Effector memory CD8-positive, alpha-beta T cell (primary cell): Measurements from ENCODE around the gene NTRK1.

Experiments used
- ATAC-seq: fragments of 150-1000 bp; cut with Tn5 transposase; replicated peaks from 2 replicates; pipeline ENCODE4 v1.10.0; 2021; ENCODE audit warnings: mild to moderate bottlenecking, moderate library complexity
- DNase-seq, 3 experiments: peaks; one replicate each; pipeline ENCODE4 v3.0.0; 2021
- H3K27ac Mint-ChIP-seq, 2 donors: one replicate each; pipeline ENCODE4 v1.8.0; 2022; ENCODE audit warnings: mild to moderate bottlenecking in 2 of 2, mixed read lengths in 2 of 2, moderate library complexity in 2 of 2
- H3K27me3 Mint-ChIP-seq, 2 donors: one replicate each; pipeline ENCODE4 v1.8.0; 2022; ENCODE audit warnings: mixed read lengths in 2 of 2
- H3K36me3 Mint-ChIP-seq: one replicate; pipeline ENCODE4 v1.8.0; 2022; ENCODE audit warnings: mild to moderate bottlenecking, moderate library complexity, mixed read lengths; ENCODE audit not compliant: insufficient read depth
- H3K4me1 Mint-ChIP-seq, 2 donors: one replicate each; pipeline ENCODE4 v1.8.0; 2022; ENCODE audit warnings: low read depth in 2 of 2, mixed read lengths in 2 of 2
- H3K4me3 Mint-ChIP-seq, 2 donors: one replicate each; pipeline ENCODE4 v1.8.0; 2022; ENCODE audit warnings: mild to moderate bottlenecking in 2 of 2, mixed read lengths in 2 of 2, moderate library complexity in 2 of 2
- H3K9me3 Mint-ChIP-seq, 2 donors: one replicate each; pipeline ENCODE4 v1.8.0; 2022; ENCODE audit warnings: mixed read lengths in 2 of 2

The NTRK1 gene

DNA sequence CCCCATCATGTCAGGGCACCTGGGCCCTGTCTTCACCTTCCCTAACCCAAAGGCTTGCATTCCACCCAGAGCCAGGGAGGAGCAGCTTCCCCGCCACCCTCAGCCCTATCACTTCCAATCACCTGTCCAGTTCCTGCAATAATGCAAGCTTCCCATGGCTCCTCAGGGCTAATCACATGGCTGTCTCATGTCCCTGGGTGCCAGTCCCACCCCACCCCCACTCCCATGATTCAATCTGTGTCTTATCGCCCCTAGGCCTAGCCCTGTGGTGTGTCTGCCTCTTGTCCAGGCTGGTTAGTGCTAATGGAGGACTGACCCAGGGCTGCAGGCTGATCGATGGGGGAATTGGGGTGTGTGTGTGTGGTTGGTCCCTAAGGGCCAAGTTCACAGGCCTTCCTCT, 21.9 kb downstream of the NTRK1 start:
- H3K27ac Mint-ChIP-seq, result no peak overlapping the region

DNA sequence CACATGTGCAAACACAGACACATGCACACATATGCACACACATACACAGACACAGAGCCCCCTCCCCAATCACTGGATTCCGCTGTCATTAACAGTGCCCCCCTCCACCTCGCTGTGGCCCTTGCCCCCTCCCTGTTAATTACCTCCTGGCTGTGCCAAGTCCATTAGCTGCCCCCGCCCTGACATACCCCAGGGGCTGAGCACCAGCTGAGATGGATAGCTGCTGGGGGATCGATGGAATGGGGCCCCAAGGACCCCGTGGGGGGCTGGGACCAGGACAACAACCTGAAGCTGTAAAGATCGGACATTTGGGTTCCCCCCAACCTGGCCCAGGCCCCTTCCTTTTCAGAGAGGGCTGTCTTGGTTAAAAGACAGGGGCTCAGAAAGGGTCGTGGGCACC, 23.3 kb downstream of the NTRK1 start:
- H3K36me3 Mint-ChIP-seq, result peaks cover 2% of the 10 kb centered on the region
- peaks cover 61 to 88% of the 10 kb centered on the region in 2 donors for H3K27me3 Mint-ChIP-seq
- no peak for ATAC-seq
- H3K9me3 Mint-ChIP-seq, result no peaks in the 10 kb centered on the region
- no peak for DNase-seq
- H3K27ac Mint-ChIP-seq, result no peak overlapping the region
- no peaks in the 10 kb centered on the region for H3K4me1 Mint-ChIP-seq
- no peak overlapping the region for H3K4me3 Mint-ChIP-seq

More for the DNA sequence above, 21.9 kb downstream of the NTRK1 start:
- Mint-ChIP-seq H3K36me3 (peaks cover 2% of the 10 kb centered on the region), H3K9me3 (no peaks in the 10 kb centered on the region), H3K4me3 (no peak overlapping the region), H3K27me3 (peaks cover 58 to 88% of the 10 kb centered on the region in 2 donors), H3K4me1 (no peaks in the 10 kb centered on the region)
- DNase-seq, result no peak
- no peak for ATAC-seq

DNA sequence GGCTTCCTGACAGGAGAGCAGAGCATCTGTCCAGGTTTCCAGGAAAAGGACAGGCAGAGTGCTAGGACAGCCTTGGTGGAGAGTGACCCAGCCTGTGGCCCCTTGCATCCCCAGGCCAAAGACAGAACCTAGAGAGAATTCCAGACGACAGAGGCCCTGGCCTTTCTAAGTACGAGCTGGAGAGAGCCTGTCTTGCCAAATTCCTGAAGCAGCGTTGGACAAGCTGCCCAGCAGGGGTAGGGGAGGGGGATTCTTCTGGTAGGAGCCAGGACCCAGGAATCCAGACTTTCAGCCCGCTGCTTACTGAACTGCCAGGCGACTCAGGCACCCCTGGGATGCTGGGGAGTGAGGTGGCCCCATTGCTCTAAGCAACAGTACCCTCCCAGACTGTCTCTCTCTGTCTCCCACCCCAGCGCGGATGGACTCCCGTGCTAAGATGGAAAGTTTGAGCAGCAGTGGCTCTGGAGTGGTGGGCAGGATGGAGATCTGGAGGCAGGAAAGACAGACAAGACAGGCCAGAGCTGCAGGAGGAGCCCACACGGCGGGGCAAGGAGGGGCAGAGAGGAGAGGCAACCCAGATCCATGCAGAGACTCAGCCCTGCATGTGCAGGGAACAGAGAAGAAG, 24.0 kb downstream of the NTRK1 start:
- DNase-seq (no peak), ATAC-seq (no peak)
- H3K9me3 Mint-ChIP-seq, result no peaks in the 10 kb centered on the region
- no peaks in the 10 kb centered on the region for H3K36me3 Mint-ChIP-seq
- no peak overlapping the region for H3K4me3 Mint-ChIP-seq
- H3K27ac Mint-ChIP-seq, result no peak overlapping the region
- peaks cover 65 to 89% of the 10 kb centered on the region in 2 donors for H3K27me3 Mint-ChIP-seq
- no peaks in the 10 kb centered on the region for H3K4me1 Mint-ChIP-seq

DNA sequence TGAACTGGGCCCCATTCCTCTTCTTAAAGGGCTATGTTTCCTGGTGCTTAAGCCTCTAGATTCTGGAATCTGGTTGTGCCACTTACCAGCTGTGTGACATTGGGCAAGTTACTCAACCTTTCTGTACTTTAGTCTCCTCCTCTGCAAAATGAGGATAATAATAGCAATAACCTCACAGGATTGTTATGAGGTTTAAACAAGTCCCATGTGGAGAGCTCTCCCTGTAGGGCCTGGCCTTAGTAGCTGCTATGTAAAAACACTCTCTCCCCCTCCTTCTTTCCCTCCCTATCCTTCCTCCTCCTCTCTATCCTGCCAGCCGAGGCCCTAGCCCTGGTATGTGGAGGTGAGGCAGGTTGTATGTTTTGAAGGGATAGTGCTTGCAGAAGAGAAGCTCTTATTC, 24.6 kb downstream of the NTRK1 start:
- H3K27me3 Mint-ChIP-seq, result peaks cover 67 to 83% of the 10 kb centered on the region in 2 donors
- no peak overlapping the region for H3K4me3 Mint-ChIP-seq
- no peak for DNase-seq
- H3K4me1 Mint-ChIP-seq, result peaks cover 1 to 2% of the 10 kb centered on the region in 2 donors
- no peaks in the 10 kb centered on the region for H3K36me3 Mint-ChIP-seq
- H3K27ac Mint-ChIP-seq, result no peak overlapping the region
- H3K9me3 Mint-ChIP-seq, result no peaks in the 10 kb centered on the region
- ATAC-seq, result no peak

DNA sequence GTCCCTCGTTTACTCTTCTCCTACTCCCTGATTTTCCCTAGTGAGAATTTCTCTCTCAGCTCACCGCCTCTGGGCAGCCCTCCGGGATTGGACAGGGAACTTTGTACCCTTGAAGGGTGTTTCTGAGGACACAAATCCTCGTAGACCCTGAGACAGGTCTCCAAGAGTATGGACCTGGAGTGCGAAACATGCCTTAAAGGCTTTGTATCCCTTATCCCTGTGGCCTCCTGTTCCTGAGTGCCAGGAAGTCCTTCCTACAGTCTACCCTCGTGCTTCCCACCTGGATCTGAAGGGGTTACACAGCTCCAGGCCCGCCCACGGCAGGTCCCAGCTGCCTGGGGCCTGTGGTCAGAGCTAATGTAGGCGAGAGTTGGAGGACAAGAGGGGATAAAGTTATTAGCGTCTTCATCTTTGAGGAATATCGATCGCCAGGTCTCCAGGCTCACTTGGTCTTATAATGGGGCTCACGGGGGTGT, 25.3 kb downstream of the NTRK1 start:
- H3K9me3 Mint-ChIP-seq, result no peaks in the 10 kb centered on the region
- peaks cover 2 to 4% of the 10 kb centered on the region in 2 donors for H3K4me1 Mint-ChIP-seq
- DNase-seq (no peak), ATAC-seq (no peak)
- H3K27ac Mint-ChIP-seq, result no peak overlapping the region
- H3K36me3 Mint-ChIP-seq, result no peaks in the 10 kb centered on the region
- no peak overlapping the region for H3K4me3 Mint-ChIP-seq
- H3K27me3 Mint-ChIP-seq, result peaks cover 63 to 82% of the 10 kb centered on the region in 2 donors

DNA sequence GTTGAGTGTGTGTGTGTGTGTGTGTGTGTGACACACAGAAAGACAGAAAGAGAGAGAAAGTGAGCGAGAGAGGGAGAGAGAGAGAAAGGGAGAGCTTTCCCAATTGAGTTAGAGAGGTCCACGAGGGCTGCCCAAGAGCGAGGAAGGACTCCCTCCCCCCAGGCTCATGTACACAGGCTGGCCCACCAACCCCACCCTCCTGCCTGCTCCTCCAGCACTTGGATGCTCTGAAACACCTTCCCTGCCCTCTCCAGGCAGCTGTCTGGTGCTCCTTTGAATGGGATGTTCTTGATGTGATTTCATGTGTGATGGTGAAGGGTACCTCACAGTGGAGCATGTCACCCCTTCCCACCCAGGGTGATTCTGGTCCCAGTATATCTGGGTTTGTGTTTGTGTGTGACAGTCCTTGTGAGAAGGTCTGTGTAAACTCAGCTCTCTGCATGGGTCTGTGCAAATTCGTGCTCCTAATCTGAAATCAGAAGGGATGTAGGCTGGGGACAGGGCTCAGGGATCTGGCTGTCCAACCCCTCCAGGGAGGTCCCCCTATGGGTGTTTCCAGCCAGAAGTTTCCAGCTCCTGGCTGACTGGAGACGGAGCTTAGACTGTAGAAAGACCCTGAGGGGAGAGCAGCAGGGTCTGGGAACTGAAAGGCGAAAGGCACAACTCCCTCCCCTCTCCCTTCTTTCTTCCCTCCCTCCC, 26.1 kb downstream of the NTRK1 start:
- DNase-seq (no peak), ATAC-seq (no peak)
- no peaks in the 10 kb centered on the region for H3K9me3 Mint-ChIP-seq
- no peak overlapping the region for H3K4me3 Mint-ChIP-seq
- no peak overlapping the region for H3K27ac Mint-ChIP-seq
- H3K36me3 Mint-ChIP-seq, result no peaks in the 10 kb centered on the region
- peaks cover 63 to 82% of the 10 kb centered on the region in 2 donors for H3K27me3 Mint-ChIP-seq
- H3K4me1 Mint-ChIP-seq, result peaks cover 3 to 4% of the 10 kb centered on the region in 2 donors

DNA sequence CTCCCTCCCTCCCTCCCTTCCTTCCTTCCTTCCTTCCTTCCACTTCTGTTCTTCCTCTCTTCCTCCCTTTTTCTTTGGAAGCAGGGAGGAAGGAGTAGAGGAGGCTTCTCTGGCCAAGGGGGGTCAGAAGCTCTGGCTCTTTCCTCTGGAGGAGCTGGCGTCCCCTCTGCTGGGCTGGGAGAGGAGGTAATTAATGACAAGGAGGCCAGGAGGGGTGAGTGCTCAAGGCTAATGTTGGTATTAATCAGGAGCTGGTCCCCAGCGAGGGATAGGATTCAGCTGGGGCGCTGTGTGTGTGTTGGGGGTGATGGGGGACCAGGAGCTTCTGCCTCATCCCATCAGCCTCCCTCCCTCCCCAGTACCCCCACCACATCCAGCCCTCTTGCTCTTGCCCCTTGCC, 26.7 kb downstream of the NTRK1 start:
- ATAC-seq (no peak), DNase-seq (no peak)
- Mint-ChIP-seq H3K27me3 (peaks cover 60 to 81% of the 10 kb centered on the region in 2 donors), H3K36me3 (no peaks in the 10 kb centered on the region), H3K4me3 (no peak overlapping the region), H3K27ac (no peak overlapping the region), H3K4me1 (peaks cover 4 to 5% of the 10 kb centered on the region in 2 donors), H3K9me3 (no peaks in the 10 kb centered on the region)

DNA sequence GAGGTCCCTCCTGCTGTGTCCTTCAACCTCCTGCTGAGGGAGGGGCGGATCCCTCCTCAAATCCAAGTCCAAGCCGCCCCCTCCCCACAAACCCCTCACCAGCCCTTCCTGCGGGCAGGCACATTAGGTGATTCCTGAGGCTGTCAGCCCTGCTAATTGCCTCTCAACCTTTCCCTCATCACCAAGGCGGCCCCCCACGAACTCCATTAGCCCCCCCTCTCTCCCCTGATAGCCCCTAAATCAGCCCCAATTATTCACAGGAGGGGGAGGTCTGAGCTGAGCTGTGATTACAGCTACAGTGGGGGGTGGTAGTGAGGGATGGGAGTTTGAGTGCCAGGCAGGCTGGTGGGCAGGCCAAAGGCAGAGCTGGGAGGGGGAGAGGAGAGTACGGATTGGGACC, 27.1 kb downstream of the NTRK1 start:
- ATAC-seq (no peak), DNase-seq (no peak)
- H3K4me3 Mint-ChIP-seq, result no peak overlapping the region
- H3K9me3 Mint-ChIP-seq, result no peaks in the 10 kb centered on the region
- H3K27ac Mint-ChIP-seq, result no peak overlapping the region
- H3K4me1 Mint-ChIP-seq, result peaks cover 4 to 7% of the 10 kb centered on the region in 2 donors
- no peaks in the 10 kb centered on the region for H3K36me3 Mint-ChIP-seq
- H3K27me3 Mint-ChIP-seq, result peaks cover 59 to 80% of the 10 kb centered on the region in 2 donors

DNA sequence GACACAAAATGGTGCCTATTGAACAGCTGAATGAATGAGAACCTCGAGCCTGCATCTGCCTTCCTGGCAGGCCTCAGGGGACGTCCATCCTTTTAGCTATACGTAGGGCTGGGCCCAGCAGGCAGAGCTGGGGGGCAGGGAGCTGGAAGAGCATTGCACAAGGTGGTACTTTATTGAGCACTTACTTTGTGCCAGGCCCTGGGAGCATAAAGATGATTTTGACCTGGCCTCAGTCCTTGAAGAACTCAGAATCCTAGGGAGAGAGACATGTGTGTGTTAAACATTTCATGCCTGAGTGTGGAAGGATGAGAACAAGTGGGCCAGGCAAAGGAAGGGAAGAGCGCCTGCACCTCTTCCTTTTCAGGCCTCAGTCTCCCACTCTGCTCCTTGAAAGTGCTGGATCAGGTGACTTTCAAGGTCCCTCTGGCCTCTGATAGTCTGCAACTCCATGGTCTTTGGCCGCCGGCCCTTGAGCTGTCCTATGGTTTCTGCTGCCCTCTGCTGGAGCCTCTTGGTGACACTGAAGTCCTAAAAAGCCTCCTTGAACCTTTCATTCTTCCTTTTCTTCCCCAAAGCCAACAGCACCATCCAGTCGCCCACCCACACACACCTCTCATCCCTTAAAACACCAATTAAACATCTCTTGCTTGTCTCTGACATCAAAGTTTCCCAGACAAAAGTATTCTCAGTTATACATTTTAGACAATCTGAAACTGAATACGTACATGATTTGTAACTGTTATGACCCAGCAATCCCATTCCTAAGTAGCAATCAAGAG, 29.3 kb downstream of the NTRK1 start:
- peaks cover 52 to 83% of the 10 kb centered on the region in 2 donors for H3K27me3 Mint-ChIP-seq
- no peak for ATAC-seq
- peak overlapping the region in 1 of 2 donors; percentile 68 for H3K27ac Mint-ChIP-seq

DNA sequence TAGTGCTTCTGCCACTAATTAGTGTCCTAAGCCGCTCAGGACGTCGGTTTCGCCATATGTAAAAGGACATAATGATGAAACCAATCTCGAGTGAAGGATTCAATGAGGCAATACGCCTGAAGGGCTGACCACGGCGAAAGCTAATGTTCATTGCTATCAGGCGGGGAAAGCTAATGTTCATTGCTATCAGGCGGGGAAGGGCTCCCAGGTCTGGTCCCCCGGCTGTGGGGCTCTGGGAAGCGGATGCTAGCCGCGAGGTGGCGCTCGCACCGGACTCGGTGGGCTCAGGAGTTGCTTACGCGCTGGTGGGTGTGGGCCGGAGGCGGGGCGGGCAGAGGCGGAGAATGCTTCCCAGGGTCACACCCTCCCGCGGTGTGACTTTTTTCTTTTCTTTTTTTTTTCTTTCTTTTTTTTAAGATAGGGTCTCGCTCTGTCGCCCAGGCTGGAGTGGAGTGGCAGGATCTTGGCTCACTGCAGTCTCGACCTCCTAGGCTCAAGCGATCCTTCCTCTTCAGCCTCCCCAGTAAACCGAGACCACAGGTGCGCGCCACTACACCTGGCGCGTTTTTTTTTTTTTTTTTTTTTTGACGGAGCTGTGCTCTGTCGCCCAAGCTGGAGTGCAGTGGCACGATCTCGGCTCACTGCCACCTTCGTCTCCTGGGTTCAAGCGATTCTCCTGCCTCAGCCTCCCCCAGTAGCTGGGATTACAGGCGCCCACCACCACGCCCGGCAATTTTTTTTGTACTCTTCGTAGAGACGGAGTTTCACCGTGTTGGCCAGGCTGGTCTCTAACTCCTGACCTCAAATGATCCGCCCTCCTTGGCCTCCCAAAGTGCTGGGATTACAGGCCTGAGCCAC, 31.8 kb downstream of the NTRK1 start:
- ATAC-seq, result peak; percentile 98
- no peak overlapping the region for H3K27ac Mint-ChIP-seq
- peaks cover 63 to 88% of the 10 kb centered on the region in 2 donors for H3K27me3 Mint-ChIP-seq

More for the DNA sequence above, 29.3 kb downstream of the NTRK1 start:
- Mint-ChIP-seq H3K9me3 (no peaks in the 10 kb centered on the region), H3K4me3 (no peak overlapping the region), H3K36me3 (no peaks in the 10 kb centered on the region), H3K4me1 (peaks cover 4 to 7% of the 10 kb centered on the region in 2 donors)
- DNase-seq, result peak; percentile 36 to 39 (median 39)

DNA sequence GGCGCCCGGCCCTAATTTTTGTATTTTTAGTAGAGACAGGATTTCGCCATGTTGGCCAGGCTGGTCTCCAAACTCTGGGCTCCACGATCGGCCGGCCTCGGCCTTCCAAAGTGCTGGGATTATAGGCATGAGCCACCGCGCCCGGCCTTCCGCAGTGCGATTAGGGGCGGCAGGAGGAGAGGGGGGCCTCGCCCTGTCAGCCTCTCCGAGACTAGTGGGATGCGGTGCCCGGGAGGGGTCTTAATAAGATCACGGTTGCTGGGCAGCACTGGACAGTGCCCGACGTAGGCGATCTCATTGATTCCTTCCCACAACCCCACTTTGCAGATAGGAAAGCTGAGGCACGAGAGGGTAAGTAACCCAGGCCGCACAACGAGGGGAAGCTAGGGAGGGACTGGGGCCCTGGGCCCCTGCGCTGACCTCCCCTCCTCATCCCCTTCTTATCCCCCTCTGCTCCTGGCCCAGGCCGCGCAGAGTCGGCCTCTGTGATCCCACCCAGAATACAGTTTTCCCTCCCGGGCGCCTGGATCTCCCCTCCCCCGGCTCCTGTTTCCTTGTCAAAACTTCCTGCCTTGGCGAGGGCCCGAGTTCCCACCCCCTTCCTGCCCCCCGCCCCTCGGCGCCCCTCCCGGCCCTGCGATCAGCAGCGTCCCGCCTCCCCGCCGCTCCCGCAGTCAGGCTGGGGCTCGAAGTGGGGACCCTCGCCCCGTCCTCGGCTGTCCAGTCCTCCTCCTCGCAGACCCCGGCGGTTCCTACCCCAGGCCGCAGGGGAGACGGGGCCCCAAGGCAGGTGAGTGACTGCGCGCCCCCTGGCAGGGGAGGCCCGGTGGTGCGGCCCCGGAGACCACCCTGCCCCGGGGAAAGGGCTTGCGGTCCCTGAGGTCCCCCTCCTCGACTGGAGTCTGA, 32.6 kb downstream of the NTRK1 start, which contains the start of gene PEAR1:
Gene PEAR1 (plus strand): TSS at position 671 of the 906 bp plus-strand sequence. CDS start 10,209 bp downstream, outside the sequence.
- H3K27ac Mint-ChIP-seq, result no peak within 1 kb of the TSS
- H3K4me1 Mint-ChIP-seq, result peaks cover 5 to 10% of the 10 kb centered on the region in 2 donors
- no peaks in the 10 kb centered on the region for H3K36me3 Mint-ChIP-seq
- no peak for ATAC-seq
- DNase-seq, result no peak
- peaks cover 64 to 88% of the 10 kb centered on the region in 2 donors for H3K27me3 Mint-ChIP-seq
- H3K9me3 Mint-ChIP-seq, result no peaks in the 10 kb centered on the region
- peak within 1 kb of the TSS; percentile 64 to 71 for H3K4me3 Mint-ChIP-seq

More for the DNA sequence above, 31.8 kb downstream of the NTRK1 start:
- Mint-ChIP-seq H3K9me3 (no peaks in the 10 kb centered on the region), H3K36me3 (no peaks in the 10 kb centered on the region), H3K4me1 (peaks cover 4 to 7% of the 10 kb centered on the region in 2 donors), H3K4me3 (peak overlapping the region; percentile 64 to 71)
- peak; percentile 77 to 79 (median 77) for DNase-seq

DNA sequence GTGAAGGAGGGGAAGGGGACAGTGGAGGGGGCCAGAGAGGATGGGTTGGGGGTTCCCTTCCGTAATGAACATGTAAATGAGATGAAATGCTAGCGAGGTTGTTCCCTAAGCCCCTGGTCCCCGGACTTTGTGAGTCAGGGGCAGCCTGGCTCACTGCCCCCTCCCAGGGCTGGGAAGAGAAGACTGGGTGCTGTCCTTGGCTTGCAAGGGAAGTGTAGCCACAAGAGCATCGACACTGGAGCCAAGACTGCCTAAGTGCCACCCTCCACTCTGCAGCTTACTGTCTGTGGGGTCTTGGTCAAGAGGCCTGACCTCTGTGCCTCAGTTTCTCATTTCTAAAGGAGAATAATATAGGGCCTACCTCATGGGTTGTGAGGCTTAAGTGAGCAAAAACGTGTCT, 33.3 kb downstream of the NTRK1 start:
- Mint-ChIP-seq H3K4me3 (no peak overlapping the region), H3K36me3 (no peaks in the 10 kb centered on the region), H3K27me3 (peaks cover 65 to 88% of the 10 kb centered on the region in 2 donors), H3K27ac (no peak overlapping the region), H3K4me1 (peaks cover 9 to 12% of the 10 kb centered on the region in 2 donors), H3K9me3 (no peaks in the 10 kb centered on the region)
- DNase-seq (no peak), ATAC-seq (no peak)
